Tibial artery (tissue), 4 donors: Measurements from ENCODE around the gene SIRPA.

Experiments
- DNase-seq, 2 donors: peaks; one replicate each; pipeline ENCODE4 v3.0.0-alpha.2; 2019
- H3K27ac ChIP-seq, 2 donors: fragments of 200-600 bp; sonication (generic) in 1 of 2; 1 replicate in 1 of 2; 2 replicates in 1 of 2; pipeline ENCODE4 v1.5.1; 2018 to 2019; ENCODE audit warnings: mild to moderate bottlenecking in 1 of 2
- H3K27me3 ChIP-seq, 2 donors: fragments of 200-600 bp; sonication (generic) in 1 of 2; one replicate each; pipeline versions ENCODE4 v1.5.1 to v1.6.0; 2016 to 2019
- H3K36me3 ChIP-seq, 3 donors: fragments of 200-600 bp; sonication (generic) in 2 of 3; one replicate each; pipeline ENCODE4 v1.5.1; 2016 to 2019; ENCODE audit warnings: mild to moderate bottlenecking in 2 of 3
- H3K4me1 ChIP-seq, 4 donors: fragments of 200-600 bp; sonication (generic) in 2 of 4; 1 replicate in 3 of 4; 2 replicates in 1 of 4; pipeline ENCODE4 v1.5.1; 2016 to 2019
- H3K4me3 ChIP-seq, 2 donors: fragments of 200-600 bp; sonication (generic) in 1 of 2; 1 replicate in 1 of 2; 2 replicates in 1 of 2; pipeline ENCODE4 v1.5.1; 2018 to 2019; ENCODE audit warnings: mild to moderate bottlenecking in 2 of 2
- H3K9me3 ChIP-seq, 3 donors: fragments of 200-600 bp; sonication (generic) in 1 of 3; one replicate each; pipeline ENCODE4 v1.5.1; 2016 to 2019
- intact Hi-C: fragments of 100-400 bp; cut with DNase I; formaldehyde crosslinking; loops from one replicate; pipeline ENCODE4 v1.15.0; 2023; ENCODE audit warnings: low total_unique reads
- TF ChIP-seq, protein P1 (sequence below), 2 experiments: fragments of 200-600 bp in 1 of 2; fragments of 450-650 bp in 1 of 2; IDR thresholded peaks; one replicate each; pipeline ENCODE4 v1.5.1; 2017 to 2019; ENCODE audit warnings: antibody characterized with exemption in 2 of 2, mild to moderate bottlenecking in 1 of 2, moderate library complexity in 1 of 2

SIRPA gene

DNA sequence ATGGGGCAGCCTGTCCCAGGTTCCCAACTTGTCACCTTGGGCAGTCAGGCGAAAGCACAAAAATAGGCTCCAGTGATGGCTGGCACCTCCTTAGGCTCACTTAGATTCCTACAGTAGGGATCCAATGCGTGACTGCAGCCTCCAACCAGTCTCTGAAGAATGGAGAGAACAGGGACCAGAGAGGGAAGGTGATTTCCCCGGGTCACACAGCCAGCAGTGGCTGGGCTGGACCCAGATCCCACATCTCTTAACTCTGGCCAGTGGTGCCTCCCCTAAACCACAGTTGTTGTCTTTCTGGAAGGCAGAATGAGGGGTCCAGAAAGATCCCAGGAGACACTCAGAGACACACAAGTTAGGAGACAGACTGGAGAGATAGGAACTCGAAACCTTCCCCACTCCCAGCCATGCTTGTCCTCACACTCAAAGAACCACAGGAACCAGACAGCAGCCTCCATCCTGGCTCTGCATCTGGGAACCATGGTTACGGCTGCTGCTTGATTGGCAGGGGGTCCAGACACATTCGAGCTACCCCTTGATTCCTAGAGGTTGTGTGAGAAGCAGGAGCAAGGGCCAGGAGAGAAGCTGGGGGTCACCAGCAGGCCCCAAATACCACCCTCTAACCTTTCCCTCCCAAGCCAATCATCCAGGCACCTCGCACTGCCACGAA is 33.1 kb upstream of the SIRPA start:
- no peaks in the 10 kb centered on the region for H3K36me3 ChIP-seq
- intact Hi-C loops, result no loop called here
- peaks cover 0 to 4% of the 10 kb centered on the region in 2 donors for H3K27me3 ChIP-seq
- H3K4me3 ChIP-seq, result no peak overlapping the region
- H3K27ac ChIP-seq, result no peak overlapping the region
- DNase-seq, result no peak
- H3K9me3 ChIP-seq, result no peaks in the 10 kb centered on the region
- TF ChIP-seq, protein P1, sequence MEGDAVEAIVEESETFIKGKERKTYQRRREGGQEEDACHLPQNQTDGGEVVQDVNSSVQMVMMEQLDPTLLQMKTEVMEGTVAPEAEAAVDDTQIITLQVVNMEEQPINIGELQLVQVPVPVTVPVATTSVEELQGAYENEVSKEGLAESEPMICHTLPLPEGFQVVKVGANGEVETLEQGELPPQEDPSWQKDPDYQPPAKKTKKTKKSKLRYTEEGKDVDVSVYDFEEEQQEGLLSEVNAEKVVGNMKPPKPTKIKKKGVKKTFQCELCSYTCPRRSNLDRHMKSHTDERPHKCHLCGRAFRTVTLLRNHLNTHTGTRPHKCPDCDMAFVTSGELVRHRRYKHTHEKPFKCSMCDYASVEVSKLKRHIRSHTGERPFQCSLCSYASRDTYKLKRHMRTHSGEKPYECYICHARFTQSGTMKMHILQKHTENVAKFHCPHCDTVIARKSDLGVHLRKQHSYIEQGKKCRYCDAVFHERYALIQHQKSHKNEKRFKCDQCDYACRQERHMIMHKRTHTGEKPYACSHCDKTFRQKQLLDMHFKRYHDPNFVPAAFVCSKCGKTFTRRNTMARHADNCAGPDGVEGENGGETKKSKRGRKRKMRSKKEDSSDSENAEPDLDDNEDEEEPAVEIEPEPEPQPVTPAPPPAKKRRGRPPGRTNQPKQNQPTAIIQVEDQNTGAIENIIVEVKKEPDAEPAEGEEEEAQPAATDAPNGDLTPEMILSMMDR (IDR thresholded peaks at IDR 0.05), result no peak
- no peaks in the 10 kb centered on the region for H3K4me1 ChIP-seq

DNA sequence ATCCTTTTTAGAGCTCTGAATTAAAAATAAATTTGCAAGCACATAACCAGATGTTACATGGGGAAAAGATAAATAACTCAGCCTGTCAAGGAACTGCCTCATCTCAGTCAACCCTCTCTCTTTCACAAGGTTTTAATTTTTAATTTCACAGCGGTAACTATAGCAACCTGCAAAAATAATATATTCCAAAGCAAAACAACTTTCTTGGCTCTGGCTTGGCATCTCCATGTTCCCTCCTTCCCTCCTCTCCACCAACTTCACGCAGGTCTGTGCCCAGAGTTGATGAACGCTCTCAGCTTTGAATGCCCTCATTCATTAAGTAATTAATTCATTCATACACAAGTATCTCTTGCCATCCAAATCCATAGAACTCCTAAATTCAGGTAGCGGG is 32.5 kb upstream of the SIRPA start:
- TF ChIP-seq, protein P1 (IDR thresholded peaks at IDR 0.05), result no peak
- Histone ChIP-seq H3K9me3 (no peaks in the 10 kb centered on the region), H3K27me3 (peaks cover 0 to 6% of the 10 kb centered on the region in 2 donors), H3K4me1 (no peaks in the 10 kb centered on the region), H3K4me3 (no peak overlapping the region), H3K36me3 (no peaks in the 10 kb centered on the region), H3K27ac (no peak overlapping the region)
- intact Hi-C loops, result no loop called here
- no peak for DNase-seq

- TF ChIP-seq, protein P1 (IDR thresholded peaks at IDR 0.05), result no peak
- Histone ChIP-seq H3K27ac (no peak overlapping the region), H3K36me3 (no peaks in the 10 kb centered on the region), H3K9me3 (no peaks in the 10 kb centered on the region), H3K4me3 (no peak overlapping the region), H3K27me3 (peaks cover 0 to 10% of the 10 kb centered on the region in 2 donors), H3K4me1 (no peaks in the 10 kb centered on the region)
- DNase-seq, result no peak
- intact Hi-C loops, result no loop called here
Measured at GRCh38 chr20:1863296-1863695, 31.9 kb upstream of the SIRPA start.

DNA sequence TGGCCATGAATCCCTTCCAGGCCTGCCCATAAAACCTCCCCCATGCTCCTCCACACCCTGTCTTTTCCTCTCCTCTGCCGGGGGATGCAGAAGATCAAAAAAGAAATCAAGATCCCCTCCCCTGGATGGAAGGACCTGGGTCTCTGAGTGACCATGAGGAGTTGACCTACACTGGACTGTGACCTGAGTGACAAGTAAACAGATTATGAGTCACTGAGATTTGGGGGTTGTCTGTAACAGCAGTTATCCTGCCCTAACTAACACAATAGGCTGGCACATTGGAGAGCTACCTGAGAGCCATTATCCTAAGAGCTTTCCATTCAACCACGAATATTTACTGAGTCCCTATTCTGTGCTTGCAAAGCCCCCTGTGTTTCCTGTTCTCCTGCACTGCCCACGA is 28.4 kb upstream of the SIRPA start:
- H3K4me1 ChIP-seq, result no peaks in the 10 kb centered on the region
- TF ChIP-seq, protein P1 (IDR thresholded peaks at IDR 0.05), result no peak
- no peak overlapping the region for H3K27ac ChIP-seq
- no peak overlapping the region for H3K4me3 ChIP-seq
- intact Hi-C loops, result no loop called here
- H3K27me3 ChIP-seq, result peaks cover 0 to 23% of the 10 kb centered on the region in 2 donors
- H3K9me3 ChIP-seq, result no peaks in the 10 kb centered on the region
- H3K36me3 ChIP-seq, result no peaks in the 10 kb centered on the region
- no peak for DNase-seq

- DNase-seq, result no peak
- no peaks in the 10 kb centered on the region for H3K4me1 ChIP-seq
- H3K4me3 ChIP-seq, result no peak overlapping the region
- no peaks in the 10 kb centered on the region for H3K36me3 ChIP-seq
- no peak overlapping the region for H3K27ac ChIP-seq
- H3K9me3 ChIP-seq, result no peaks in the 10 kb centered on the region
- intact Hi-C loops, result no loop called here
- TF ChIP-seq, protein P1 (IDR thresholded peaks at IDR 0.05), result no peak
- H3K27me3 ChIP-seq, result peaks cover 0 to 31% of the 10 kb centered on the region in 2 donors
Measured at GRCh38 chr20:1867495-1868260, 27.5 kb upstream of the SIRPA start.
